Putamen (tissue), 1 donor: ENCODE measurements around the gene AFM.
A peak's percentile ranks its signal among the peaks of the same experiment; 100 is the strongest.
"Not testable (repeated sequence)": the region's sequence is repeated elsewhere in the genome, so short reads cannot be mapped to it uniquely, and the experiment has no call there.

ENCODE experiments used
- DNase-seq: peaks from one replicate; pipeline ENCODE4 v3.0.0-alpha.2; 2016; ENCODE audit warnings: low spot score

AFM gene

DNA sequence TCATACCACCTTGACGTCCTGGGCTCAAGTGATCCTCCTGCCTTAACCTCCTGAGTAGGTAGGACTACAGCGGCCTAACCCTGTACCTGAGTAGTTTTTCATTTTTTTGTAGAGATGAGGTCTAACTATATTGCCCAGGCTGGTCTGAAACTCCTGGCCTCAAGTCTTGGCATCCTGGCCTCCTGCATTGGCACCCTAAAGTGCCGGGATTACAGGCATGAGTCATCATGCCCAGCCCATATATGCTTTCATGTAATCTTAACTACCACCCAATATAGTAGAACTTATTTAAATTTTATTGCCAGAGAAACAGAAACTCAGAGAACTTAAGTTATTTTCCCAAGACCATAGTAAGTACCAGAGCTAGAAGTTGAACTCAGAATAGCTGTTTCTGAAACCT, 27.1 kb downstream of the AFM start:
- DNase-seq: no peak

DNA sequence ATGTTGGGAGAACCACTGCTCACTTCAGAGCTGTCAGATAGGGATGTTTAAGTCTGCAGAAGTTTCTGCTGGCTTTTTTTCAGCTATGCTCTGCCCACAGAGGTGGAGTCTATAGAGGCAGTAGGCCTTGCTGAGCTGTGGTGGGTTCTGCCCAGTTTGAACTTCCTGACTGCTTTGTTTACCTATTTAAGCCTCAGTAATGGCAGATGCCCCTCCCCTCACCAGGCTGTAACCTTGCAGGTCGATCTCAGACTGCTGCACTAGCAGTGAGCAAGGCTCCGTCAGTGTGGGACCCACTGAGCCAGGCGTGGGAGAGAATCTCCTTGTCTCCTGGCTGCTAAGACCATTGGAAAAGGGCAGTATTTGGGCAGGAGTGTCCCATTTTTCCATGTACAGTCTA, 36.8 kb downstream of the AFM start:
- no peak for DNase-seq

DNA sequence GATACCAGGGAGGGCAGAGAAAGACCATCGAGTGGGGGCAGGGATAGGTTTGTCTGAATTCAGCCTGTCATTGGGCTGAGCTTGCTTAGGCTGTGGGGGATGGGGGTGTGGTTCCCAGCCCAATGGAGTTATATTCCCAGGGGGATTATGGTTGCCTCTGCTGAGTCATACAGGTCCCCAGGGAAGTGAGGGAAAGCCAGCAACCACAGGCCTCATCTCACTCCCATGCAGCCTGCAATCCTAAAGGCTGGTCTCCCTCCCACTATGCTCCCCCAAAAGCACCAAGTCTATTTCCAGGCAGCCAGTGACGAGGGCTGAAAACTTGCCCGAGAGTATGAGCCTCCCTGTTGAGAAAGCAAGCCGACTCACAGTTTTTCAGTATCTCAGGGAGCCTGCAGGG, 39.3 kb downstream of the AFM start:
- DNase-seq: no peak

DNA sequence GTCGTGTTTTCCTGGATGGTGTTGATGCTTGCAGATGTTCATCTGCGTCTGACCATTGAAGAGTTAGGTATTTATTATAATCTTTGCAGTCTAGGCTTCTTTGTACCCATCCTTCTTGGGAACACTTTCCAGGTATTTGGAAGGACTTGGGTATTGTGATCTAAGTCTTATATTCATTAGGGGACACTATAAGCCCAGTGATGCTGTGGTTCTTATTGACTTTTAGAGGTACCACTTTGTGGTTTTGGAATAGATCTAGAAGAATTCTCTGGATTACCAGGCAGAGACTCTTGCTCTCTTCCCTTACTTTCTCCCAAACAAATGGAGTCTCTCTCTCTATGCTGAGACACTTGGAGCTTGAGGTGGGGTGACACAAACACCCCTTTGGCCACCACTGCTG, 41.6 kb downstream of the AFM start:
- DNase-seq: no peak

DNA sequence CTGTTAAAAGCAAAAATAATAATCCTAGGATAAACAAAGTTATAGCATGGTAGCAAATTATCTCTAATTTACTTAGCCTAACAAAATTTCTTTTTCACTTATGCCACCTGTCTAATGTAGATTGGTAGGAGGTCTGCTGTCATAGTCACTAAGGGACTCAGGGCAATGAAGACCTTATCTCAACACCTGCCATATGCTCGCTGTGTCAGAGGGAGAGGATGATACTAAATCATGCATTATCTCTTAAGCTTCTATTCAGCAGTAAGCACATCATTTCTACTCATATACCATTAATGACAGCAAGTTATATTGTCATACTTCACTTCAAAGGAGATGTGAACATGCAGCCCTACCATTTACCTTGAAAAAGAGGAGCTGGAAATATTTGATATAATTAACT, 44.1 kb downstream of the AFM start:
- no peak for DNase-seq

DNA sequence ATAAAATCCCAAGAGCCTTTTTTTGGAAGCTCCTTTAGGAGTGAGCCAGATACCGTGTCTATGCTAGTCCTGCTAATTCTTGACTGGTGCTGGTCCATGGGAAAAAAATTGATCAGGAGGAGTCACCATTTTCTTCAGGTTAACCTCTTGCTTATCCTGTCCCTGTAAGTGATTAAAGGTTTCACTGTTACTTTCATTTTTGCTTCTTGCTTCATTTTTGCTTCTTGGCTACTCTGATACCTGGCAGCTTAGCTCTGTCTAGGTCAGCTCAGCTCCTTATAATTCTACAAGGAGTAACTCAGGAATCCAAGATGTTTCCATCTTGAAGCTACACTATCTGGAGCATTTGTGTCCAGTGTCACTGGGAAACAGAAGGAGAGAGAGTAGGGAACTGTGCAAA, 45.7 kb downstream of the AFM start:
- DNase-seq: no peak

DNA sequence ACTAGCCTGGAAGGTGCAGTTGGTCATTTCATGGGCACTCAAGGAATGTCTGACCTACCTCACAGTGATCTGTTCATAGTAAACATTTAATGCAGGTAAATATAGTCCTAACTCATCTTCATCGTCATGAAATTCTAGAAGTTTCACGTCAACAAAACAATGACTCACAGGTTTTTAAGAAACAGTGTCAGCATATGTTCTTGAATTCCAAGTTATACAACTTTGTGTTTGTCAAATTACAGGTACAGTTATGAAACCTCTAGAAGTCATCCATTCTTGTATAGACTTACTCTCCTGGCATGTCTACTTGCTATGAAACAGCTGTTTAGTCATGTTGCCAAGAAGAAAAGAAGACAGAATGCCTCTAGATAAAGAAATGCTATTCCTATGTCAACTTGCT, 46.6 kb downstream of the AFM start:
- DNase-seq: peak; percentile 35

DNA sequence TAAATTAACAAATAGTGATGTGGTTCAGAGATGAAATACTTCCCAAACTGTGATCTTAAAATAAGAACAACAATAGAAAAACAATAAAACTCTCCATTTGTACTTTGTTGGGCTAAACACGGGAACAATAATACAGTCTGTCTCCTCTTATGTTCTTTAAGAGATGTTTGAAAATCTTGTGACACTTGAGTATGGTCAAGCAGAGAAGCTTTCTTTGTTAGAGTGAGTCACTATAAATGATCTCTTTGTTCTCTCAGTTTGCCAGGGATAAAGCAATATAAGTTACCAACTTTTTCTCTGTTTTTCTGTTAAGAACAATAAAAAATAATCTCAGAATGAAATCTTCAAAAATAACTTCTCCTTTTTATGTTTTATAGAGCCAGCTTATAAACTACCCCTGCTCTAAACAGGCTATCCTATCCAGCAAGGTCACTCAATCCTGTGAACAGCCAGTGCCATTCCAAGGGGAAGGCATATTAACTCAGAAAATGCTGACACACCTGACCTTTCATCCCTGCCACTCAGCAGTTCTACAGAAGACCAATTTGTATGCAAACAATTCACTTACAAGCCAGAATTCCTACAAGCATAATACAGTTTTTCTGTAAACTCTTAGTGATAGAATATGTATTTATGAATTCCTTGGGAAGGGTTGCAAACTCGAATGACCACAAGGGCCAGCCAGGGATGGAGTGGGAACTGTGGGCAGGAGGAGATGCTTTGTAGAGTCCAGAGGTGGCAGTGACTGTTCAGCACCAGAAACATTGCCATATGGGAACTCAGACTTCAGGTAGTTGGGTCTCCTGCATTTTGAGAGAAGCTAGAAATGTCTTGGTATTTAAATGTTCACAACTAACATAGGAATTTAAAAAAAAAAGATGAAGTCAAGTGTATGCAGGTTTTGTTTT, 52.2 kb downstream of the AFM start:
- DNase-seq: no peak

DNA sequence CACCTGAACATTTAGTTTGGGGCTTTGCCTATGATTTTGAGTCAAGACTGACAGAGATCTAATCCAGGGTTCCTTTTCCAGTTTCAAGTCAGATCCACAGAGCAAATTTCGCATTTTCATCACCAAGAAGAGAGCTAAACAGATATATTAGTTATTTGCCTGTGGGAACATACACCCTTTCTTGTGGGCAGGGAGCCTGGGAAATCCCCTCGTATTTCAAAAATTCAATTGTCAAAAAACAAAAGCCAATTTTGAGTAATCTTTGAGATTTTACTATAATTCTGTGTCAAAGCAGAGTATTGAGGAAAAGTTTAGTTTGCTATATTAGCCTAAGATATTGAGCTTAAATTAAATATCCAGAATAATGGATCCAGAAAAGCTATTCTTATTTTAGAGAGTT, 56.6 kb downstream of the AFM start:
- no peak for DNase-seq

DNA sequence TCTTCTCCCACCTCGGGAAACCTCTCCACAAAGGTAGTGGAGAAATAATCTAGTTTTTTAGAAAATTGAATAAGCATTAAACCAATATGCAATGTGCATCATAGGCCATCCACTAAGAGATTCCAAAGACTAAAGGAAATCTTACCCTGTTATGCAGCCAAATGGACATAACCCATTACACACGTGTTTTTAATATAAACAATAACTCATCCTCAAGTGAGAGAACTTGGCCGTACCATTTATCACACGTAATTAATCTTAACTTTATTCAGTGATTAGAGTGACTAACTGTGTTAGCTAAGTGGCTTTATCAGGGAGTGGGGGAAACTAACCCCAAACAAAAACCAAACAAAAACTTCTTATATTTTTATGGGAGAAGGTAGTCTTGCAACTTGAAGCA, 57.8 kb downstream of the AFM start:
- DNase-seq: no peak

DNA sequence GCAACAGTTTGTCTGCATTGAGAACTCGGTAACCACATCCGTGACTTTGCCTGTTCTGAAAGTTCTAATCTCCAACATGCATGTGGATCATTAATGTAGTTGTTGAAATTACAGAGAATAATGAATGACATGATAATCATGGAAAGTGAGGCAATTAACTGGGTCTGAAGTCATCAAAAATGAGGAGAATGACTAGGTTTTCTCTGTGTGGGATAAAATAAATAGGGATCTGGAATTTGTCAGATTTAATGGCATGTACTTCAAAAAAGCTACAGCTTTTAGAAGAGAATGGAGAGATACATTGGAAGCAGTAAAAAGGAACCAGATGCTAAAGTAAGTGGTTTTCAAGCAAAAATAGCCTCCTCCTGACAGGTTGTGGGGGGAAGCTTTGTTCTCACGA, 59.3 kb downstream of the AFM start:
- no peak for DNase-seq

DNA sequence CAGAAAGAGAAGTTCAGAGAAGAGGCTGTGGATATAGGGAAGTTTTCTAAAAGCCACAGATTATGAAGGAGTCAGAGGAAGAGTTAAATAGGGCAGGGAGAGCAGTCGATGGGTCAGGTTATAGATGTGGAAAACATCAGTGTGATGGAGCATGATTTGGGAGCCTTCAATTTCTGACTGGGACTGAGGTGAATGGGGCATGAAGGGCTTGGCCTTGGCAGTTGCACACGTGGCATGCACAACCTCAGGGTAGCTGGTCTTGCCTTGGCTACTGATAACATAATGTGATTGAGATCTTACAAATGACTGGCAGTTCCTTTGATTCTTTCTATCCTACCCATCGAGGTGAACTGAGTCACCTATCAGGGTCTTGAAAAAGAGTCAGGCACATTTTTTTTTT, 59.7 kb downstream of the AFM start:
- no peak for DNase-seq

DNA sequence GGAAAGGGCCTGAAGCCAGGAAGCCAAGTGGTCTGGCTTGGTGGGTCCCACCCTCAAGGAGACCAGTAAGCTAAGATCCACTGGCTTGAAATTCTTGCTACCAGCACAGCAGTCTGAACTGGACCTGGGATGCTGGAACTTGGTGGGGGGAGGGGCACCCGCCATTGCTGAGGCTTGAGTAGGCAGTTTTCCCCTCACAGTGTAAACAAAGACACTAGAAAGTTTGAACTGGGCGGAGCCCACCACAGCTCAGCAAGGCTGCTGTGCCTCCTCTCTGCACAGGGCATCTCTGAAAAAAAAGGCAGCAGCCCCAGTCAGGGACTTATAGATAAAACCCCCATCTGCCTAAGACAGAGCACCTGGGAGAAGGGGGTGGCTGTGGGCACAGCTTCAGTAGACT, 63.1 kb downstream of the AFM start:
- no peak for DNase-seq

DNA sequence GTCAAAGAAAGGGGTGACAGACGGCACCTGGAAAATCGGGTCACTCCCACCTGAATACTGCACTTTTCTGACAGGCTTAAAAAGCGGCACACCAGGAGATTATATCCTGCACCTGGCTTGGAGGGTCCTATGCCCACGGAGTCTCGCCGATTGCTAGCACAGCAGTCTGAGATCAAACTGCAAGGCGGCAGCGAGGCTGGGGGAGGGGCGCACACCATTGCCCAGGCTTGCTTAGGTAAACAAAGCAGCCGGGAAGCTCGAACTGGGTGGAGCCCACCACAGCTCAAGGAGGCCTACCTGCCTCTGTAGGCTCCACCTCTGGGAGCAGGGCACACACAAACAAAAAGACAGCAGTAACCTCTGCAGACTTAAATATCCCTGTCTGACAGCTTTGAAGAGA, 69.3 kb downstream of the AFM start:
- not testable (repeated sequence) for DNase-seq
